Neural cell (in vitro differentiated cells): ENCODE data around the gene UBN1. TPM values are rescaled to one million over a fixed set of nuclear protein-coding genes. Genes with fewer than 3 reads are reported as not detected.

Experiments used
- H2AFZ ChIP-seq: fragments of 200-600, 300-800 bp; sonication (generic), shearing (Covaris generic); 2 replicates; pipeline ENCODE4 v1.6.0; 2014; ENCODE audit warnings: low read depth, mild to moderate bottlenecking, antibody characterized with exemption, low read length, moderate library complexity
- H3F3A ChIP-seq: fragments of 200-600 bp; shearing (Covaris generic); 2 replicates; pipeline ENCODE4 v1.6.1; 2016; ENCODE audit warnings: mild to moderate bottlenecking, moderate library complexity, mixed read lengths, antibody characterized with exemption, low read length; ENCODE audit not compliant: insufficient read depth, poor library complexity, severe bottlenecking
- H3K27ac ChIP-seq: fragments of 200-600, 300-800 bp; sonication (generic), shearing (Covaris generic); 2 replicates; pipeline ENCODE4 v1.5.1; 2014; ENCODE audit warnings: mild to moderate bottlenecking, low read length, moderate library complexity
- H3K27me3 ChIP-seq: fragments of 300-800, 200-600 bp; sonication (generic), shearing (Covaris generic); 2 replicates; pipeline ENCODE4 v1.6.0; 2014; ENCODE audit warnings: mild to moderate bottlenecking, low read depth, low read length, moderate library complexity; ENCODE audit not compliant: insufficient read depth
- H3K36me3 ChIP-seq: fragments of 300-800, 200-600 bp; sonication (generic), shearing (Covaris generic); 2 replicates; pipeline ENCODE4 v1.5.1; 2014; ENCODE audit warnings: mild to moderate bottlenecking, antibody characterized with exemption, low read length, moderate library complexity; ENCODE audit not compliant: insufficient read depth
- H3K4me2 ChIP-seq: fragments of 300-800, 200-600 bp; sonication (generic), shearing (Covaris generic); 2 replicates; pipeline ENCODE4 v1.6.0; 2014; ENCODE audit warnings: mild to moderate bottlenecking, low read length
- H3K4me3 ChIP-seq: fragments of 300-800, 200-600 bp; sonication (generic), shearing (Covaris generic); 2 replicates; pipeline ENCODE4 v1.5.1; 2014; ENCODE audit warnings: mild to moderate bottlenecking, low read length, moderate library complexity
- H3K79me2 ChIP-seq: fragments of 200-600 bp; shearing (Covaris generic); replicated peaks from 2 replicates; pipeline ENCODE4 v1.6.0; 2014; ENCODE audit warnings: mild to moderate bottlenecking, low read length, moderate library complexity; ENCODE audit not compliant: insufficient read depth
- H3K9ac ChIP-seq: fragments of 300-800, 200-600 bp; sonication (generic), shearing (Covaris generic); 2 replicates; pipeline ENCODE4 v1.6.1; 2016; ENCODE audit warnings: mild to moderate bottlenecking, low read length, mixed read lengths
- H3K9me2 ChIP-seq: fragments of 200-600 bp; shearing (Covaris generic); 2 replicates; pipeline ENCODE4 v1.6.1; 2016; ENCODE audit warnings: mild to moderate bottlenecking, low read length, mixed read lengths; ENCODE audit not compliant: insufficient read depth
- H3K9me3 ChIP-seq: fragments of 200-600, 300-800 bp; sonication (generic), shearing (Covaris generic); 2 replicates; pipeline ENCODE4 v1.6.1; 2016; ENCODE audit warnings: mild to moderate bottlenecking, mixed run types, low read length, moderate library complexity, mixed read lengths
- H4K20me1 ChIP-seq: fragments of 200-600 bp; shearing (Covaris generic); 2 replicates; pipeline ENCODE4 v1.6.1; 2016; ENCODE audit warnings: mild to moderate bottlenecking, mixed run types; ENCODE audit not compliant: insufficient read depth
- EP300 ChIP-seq: fragments of 450-650 bp; conservative IDR thresholded peaks from 2 replicates; pipeline ENCODE4 v1.6.1; 2014; ENCODE audit warnings: antibody characterized with exemption, mild to moderate bottlenecking, moderate library complexity; ENCODE audit not compliant: poor library complexity, severe bottlenecking
- EZH2 ChIP-seq: fragments of 200-600, 300-800 bp; shearing (Covaris generic), sonication (generic); IDR thresholded peaks from 2 replicates; pipeline ENCODE4 v1.6.1; 2014; ENCODE audit warnings: antibody characterized with exemption, low read length, borderline replicate concordance, mild to moderate bottlenecking; ENCODE audit not compliant: insufficient read depth, poor library complexity, severe bottlenecking
- MXI1 ChIP-seq: fragments of 450-650 bp; conservative IDR thresholded peaks from 2 replicates; pipeline ENCODE4 v1.6.1; 2014; ENCODE audit warnings: antibody characterized with exemption, mild to moderate bottlenecking; ENCODE audit not compliant: poor library complexity, severe bottlenecking
- POLR2AphosphoS5 ChIP-seq: IDR thresholded peaks from 2 replicates; pipeline ENCODE4 v1.6.1; 2012
- RAD21 ChIP-seq: fragments of 450-650 bp; conservative IDR thresholded peaks from 2 replicates; pipeline ENCODE4 v1.6.1; 2014; ENCODE audit warnings: antibody characterized with exemption, mild to moderate bottlenecking, moderate library complexity
- SMC3 ChIP-seq: fragments of 450-650 bp; conservative IDR thresholded peaks from 2 replicates; pipeline ENCODE4 v1.6.1; 2014; ENCODE audit warnings: antibody characterized with exemption, mild to moderate bottlenecking, moderate library complexity; ENCODE audit not compliant: poor library complexity
- TAF1 ChIP-seq: IDR thresholded peaks from 2 replicates; pipeline ENCODE4 v1.6.1; 2012; ENCODE audit warnings: low read depth
- polyA plus RNA-seq: library from polyadenylated mRNA; depleted of rRNA; stranded (reverse); fragments of >200 nt; gene quantifications from 2 replicates; pipeline ENCODE4 v1.2.3, GENCODE V29; 2014
- TF ChIP-seq, protein P1 (sequence below): IDR thresholded peaks from 2 replicates; pipeline ENCODE4 v1.6.1; 2012; ENCODE audit warnings: borderline replicate concordance
- TF ChIP-seq, protein P2 (sequence below): fragments of 450-650 bp; IDR thresholded peaks from 2 replicates; pipeline ENCODE4 v1.5.1; 2014; ENCODE audit warnings: antibody characterized with exemption, mild to moderate bottlenecking, moderate library complexity; ENCODE audit not compliant: poor library complexity, severe bottlenecking

The UBN1 gene
- polyA plus RNA-seq, 1 donor from 2014 or later = 17.1 TPM

DNA sequence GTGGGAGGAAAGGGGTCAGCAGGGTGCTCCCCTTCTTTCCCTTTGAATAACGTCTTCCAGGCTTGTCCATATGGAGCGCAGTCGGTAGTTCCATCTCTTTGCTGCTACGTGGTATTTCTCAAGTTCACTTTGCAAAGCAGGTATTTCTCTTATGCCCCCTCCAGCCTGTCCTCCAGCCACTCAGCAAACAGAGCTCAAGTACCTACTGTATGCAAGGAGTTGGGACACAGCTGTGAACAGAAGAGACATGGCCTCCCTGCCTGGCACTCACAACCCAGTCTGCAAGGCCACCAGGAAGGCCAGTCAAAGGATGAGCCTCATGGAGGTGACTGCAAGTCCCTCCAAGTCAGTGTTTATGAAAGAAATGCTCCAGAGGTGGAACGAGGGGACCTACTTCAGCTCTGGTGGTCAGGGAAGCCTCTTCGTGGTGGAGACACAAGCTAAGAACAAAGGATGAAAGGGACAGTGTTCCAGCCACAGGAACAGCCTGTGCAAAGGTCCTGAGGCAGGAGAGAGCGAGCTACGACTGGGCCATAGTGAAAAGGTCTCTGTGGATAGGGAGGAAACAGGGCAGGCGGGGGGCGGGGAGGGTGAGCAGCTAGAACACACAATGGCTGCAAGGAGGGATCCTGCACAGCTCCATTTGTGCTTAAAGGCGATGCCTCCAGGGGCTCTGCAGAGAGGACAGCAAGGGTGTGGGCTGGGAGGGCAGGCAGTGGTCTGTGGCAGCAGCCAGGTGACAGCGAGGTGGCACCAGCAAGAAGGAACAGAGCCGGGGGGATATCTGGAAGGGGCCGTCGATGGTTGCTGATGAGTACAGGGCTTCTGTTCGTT, 57.0 kb downstream of the UBN1 start:
- Histone ChIP-seq H3K9me3 (no peaks in the 10 kb centered on the region), H3K36me3 (no peaks in the 10 kb centered on the region), H3K4me2 (no peak overlapping the region), H3K79me2 (no peaks in the 10 kb centered on the region), H2AFZ (no peak overlapping the region), H3K27ac (no peak overlapping the region), H3K27me3 (no peaks in the 10 kb centered on the region), H3F3A (no peaks in the 10 kb centered on the region), H3K9ac (no peak overlapping the region), H3K9me2 (no peaks in the 10 kb centered on the region), H3K4me3 (no peak overlapping the region), H4K20me1 (no peaks in the 10 kb centered on the region)
- TF ChIP-seq EZH2 = no peak
- no peak for TF ChIP-seq POLR2AphosphoS5
- TF ChIP-seq SMC3 = no peak
- TF ChIP-seq RAD21 = no peak
- TF ChIP-seq TAF1 = no peak
- TF ChIP-seq MXI1 = no peak
- TF ChIP-seq, protein P1, sequence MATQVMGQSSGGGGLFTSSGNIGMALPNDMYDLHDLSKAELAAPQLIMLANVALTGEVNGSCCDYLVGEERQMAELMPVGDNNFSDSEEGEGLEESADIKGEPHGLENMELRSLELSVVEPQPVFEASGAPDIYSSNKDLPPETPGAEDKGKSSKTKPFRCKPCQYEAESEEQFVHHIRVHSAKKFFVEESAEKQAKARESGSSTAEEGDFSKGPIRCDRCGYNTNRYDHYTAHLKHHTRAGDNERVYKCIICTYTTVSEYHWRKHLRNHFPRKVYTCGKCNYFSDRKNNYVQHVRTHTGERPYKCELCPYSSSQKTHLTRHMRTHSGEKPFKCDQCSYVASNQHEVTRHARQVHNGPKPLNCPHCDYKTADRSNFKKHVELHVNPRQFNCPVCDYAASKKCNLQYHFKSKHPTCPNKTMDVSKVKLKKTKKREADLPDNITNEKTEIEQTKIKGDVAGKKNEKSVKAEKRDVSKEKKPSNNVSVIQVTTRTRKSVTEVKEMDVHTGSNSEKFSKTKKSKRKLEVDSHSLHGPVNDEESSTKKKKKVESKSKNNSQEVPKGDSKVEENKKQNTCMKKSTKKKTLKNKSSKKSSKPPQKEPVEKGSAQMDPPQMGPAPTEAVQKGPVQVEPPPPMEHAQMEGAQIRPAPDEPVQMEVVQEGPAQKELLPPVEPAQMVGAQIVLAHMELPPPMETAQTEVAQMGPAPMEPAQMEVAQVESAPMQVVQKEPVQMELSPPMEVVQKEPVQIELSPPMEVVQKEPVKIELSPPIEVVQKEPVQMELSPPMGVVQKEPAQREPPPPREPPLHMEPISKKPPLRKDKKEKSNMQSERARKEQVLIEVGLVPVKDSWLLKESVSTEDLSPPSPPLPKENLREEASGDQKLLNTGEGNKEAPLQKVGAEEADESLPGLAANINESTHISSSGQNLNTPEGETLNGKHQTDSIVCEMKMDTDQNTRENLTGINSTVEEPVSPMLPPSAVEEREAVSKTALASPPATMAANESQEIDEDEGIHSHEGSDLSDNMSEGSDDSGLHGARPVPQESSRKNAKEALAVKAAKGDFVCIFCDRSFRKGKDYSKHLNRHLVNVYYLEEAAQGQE = no peak
- TF ChIP-seq, protein P2, sequence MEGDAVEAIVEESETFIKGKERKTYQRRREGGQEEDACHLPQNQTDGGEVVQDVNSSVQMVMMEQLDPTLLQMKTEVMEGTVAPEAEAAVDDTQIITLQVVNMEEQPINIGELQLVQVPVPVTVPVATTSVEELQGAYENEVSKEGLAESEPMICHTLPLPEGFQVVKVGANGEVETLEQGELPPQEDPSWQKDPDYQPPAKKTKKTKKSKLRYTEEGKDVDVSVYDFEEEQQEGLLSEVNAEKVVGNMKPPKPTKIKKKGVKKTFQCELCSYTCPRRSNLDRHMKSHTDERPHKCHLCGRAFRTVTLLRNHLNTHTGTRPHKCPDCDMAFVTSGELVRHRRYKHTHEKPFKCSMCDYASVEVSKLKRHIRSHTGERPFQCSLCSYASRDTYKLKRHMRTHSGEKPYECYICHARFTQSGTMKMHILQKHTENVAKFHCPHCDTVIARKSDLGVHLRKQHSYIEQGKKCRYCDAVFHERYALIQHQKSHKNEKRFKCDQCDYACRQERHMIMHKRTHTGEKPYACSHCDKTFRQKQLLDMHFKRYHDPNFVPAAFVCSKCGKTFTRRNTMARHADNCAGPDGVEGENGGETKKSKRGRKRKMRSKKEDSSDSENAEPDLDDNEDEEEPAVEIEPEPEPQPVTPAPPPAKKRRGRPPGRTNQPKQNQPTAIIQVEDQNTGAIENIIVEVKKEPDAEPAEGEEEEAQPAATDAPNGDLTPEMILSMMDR = no peak
- no peak for TF ChIP-seq EP300

DNA sequence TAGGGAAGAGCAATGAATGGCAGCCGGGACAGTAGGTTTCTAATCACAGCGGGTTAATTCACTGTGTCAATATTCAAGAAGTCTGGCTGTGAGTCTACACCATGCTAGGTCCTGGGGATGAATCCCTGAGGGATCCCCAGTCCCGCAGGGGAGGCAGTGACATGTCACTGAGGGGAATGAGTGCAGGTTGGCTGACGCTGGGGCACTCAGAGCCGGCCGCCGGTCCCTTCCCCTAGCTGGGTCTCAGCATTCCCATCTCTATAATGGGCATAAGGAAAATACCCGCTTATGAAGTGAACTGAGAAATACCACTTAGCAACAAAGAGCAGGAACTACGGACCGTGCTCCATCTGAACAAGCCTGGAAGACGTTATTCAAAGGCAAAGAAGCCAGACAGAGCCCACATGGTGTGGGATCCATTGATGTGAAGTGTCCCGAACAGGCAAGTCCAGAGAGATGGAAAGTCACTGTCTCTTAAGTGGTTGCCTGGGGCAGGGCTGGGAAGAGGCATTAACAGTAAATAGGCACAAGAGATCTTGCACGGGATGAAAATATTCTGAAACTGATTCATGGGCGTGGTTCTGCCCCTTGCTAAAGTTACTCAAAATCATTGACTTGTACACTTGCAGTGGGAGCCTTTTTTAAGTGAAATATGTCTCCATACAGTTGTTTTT, 57.8 kb downstream of the UBN1 start:
- no peaks in the 10 kb centered on the region for H3K79me2 ChIP-seq
- H2AFZ ChIP-seq = no peak overlapping the region
- no peak overlapping the region for H3K4me2 ChIP-seq
- TF ChIP-seq RAD21 (no peak), POLR2AphosphoS5 (no peak), MXI1 (no peak), EP300 (no peak), TAF1 (no peak), EZH2 (no peak), SMC3 (no peak)
- TF ChIP-seq, protein P1 = no peak
- TF ChIP-seq, protein P2 = no peak
- H3K27me3 ChIP-seq = no peaks in the 10 kb centered on the region
- H4K20me1 ChIP-seq = no peaks in the 10 kb centered on the region
- H3K27ac ChIP-seq = no peak overlapping the region
- no peaks in the 10 kb centered on the region for H3K9me3 ChIP-seq
- no peak overlapping the region for H3K9ac ChIP-seq
- no peaks in the 10 kb centered on the region for H3K36me3 ChIP-seq
- no peak overlapping the region for H3K4me3 ChIP-seq
- no peaks in the 10 kb centered on the region for H3K9me2 ChIP-seq
- H3F3A ChIP-seq = no peaks in the 10 kb centered on the region
